EL (cell line): ENCODE results near the gene RUNX3.

ENCODE experiments used
- DNase-seq: peaks from one replicate; pipeline ENCODE4 v3.0.0-alpha.2; 2016

The RUNX3 gene

DNA sequence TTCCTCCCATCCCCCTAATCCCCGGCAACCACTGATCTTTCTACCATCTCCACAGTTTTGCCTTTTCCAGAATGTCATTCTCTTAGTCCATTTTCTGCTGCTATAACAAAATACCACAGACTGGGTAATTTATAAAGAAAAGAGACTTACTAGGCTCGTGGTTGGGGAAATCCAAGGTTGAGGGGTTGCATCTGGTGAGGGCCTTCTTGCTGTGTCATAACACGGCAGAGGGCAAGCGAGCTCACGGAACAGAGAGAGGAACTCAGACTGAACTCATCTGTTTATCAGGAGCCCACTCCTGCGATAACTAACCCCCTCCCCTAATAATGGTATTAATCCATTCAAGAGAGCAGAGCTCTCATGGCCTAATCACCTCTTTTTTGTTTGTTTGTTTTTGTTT is 52.0 kb downstream of the RUNX3 start:
- no peak for DNase-seq

DNA sequence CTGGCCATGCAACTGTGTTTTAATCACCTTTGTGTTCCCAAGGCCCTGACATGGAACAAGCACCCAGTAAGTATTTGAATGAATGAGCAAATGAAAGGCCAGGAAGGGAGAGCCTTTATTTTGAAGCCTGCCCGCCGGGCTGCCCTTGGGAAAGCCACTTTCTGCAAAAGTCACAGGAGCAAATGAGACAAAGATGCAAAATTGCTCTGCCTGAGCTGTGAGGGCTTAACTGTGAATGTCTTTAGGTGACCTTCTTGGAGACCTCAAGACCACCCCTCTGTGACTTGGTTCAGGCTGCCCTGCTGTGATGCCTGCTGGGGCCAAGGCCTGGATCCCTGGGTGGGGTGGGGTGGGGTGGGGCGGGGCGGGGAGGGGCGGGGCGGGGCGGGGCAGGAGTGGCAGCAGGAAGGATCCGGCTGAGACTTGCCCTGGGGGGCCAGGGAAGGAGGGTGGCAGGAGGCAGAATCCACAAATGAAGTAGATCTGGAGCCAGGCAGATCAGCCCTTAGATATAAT is 54.0 kb downstream of the RUNX3 start:
- DNase-seq, result no peak

DNA sequence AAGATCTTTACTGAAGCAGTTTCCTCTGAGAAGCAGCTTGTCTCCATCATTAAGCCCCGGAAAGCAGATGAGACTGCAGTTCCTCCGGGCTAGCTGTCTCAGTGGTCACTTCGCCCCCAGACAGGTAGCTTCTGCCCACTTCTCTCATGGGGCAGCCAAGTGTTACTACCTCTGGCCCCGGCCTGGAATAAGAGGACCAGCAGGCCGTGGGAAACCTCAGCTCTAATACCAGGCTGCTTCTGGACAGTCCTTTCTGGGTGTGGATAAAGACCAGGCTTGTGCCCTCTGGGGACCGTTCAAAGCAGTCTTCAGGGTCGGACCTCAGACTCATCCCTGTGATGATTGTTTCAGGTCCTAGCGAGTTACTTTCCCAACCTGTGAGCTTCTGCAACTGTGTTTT is 54.8 kb downstream of the RUNX3 start:
- no peak for DNase-seq

DNA sequence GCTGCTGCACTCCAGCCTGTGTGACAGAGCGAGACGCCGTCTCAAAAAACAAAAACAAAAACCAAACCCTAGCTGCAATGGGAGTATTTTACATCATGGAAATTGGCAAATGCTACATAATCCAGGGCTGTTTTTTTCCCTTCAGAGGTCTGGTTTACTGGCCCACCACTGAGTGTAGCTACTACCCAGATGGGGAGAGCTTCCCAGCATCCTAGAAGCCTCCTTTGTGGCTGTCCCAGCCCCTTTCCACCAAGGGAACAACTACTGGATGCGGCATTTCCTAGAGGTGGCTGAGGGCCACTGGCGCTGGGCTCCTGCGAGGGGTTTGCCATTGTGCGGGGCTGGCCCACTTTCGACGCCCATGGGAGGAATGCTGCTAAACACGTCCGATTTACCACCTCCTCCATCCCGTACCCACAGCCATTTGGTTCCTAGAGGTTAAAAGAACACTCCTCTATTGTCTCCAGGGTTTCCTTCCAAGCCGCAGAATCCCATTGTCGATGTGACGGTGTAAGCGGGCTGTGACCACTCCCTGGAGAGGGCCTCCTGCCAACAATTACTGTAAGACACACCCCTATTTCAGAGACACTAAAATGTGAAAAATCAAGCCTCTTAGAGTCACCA is 55.4 kb downstream of the RUNX3 start:
- DNase-seq, result no peak

DNA sequence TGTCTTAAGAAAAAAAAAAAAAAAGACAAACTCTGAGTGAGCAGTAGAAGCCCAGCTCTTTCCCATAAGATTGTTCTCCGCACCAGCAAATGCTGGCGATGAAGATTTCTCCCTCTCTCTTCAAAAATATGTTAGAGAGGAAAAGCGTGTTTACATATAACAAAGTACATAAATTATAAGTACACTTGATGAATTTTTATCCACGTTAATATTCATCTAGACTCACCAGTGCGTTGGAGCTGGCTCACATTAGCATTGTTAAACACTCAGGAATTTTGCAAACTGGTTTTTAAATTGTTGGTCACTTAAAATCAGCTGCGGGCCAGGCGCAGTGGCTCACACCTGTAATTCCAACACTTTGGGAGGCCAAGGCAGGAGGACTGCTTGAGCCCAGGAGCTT is 56.0 kb downstream of the RUNX3 start:
- no peak for DNase-seq

DNA sequence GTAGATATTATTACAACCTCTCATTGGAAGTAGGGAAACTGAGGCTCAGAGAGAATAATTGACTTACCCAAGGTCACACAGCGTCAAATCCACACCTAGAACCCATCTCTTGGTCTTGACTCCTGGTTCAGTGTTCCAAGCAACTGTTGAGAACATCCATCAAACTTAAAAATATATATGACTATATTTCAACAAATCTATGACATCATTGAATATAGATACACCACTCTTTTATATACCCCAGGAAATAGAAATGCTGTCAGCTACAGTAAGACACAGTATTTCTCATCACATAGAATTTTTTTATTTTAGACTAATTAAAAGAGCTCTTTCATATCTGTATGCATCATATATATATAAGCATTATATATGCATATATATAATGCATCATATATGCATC is 56.9 kb downstream of the RUNX3 start:
- DNase-seq, result no peak

DNA sequence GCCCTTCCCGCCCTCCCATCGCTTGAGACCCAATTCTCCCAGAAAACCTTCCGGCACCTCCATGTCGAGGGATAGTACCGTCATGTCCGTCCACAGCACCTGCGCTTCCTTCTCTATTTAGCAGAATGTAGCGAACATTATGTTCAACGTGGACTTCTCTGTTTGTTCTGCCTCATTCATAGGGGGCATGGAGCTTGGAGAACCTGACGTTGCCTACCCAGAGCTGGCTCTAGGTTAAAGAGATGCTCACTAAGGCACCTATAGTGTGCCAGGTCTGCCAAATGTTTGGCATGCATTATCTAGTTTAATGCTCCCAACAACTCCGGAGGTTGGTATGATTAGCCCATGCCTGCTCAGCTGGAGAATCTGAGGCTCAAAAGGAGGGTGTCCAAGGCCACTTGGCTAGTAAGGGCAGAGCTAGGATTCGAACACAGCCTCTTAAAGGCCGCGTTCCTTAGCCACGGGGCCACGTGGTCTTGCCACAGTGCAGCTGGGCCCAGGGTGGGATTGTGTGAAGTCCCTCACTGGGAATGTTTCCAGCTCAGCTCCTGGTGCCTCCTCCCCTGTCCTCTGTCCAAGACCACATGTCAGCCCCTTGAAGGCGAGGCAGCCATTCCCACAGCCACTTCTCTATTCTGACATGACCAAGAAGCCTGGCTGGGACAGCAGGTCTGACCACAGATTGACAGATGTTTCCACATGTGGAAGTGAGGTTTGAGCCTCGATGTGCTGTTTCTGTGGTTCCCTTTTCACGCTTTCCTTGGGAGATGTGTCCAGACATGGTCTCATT is 57.8 kb downstream of the RUNX3 start:
- DNase-seq, result no peak

DNA sequence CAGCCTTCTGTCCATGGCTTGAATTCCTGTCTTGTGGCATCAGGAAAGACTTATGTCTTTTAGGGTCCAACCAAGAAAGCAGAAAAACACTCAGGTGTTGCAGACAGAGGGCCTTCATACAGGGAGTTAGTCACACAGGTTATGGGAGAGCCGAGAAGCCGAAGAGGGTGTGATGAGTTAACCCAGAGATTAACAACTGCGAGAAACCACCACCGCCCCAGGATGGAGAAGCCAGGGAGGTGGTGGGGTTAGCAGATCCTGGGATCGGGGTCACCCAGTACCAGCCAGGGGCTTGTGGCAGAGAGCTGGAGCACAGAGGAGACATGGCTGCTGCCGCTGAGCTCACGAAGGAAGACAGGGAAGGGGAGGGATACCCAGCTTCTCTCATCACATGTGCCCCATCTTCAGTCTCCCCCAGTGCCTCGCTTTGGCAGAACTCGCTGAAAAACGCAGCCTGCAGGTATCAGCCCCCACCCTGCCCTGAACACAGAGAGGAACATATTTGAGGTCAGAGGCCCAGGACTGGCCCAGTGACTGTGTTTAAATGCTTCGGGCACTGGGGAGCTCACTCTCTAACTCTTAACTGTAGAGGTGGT is 58.7 kb downstream of the RUNX3 start:
- DNase-seq, result no peak

DNA sequence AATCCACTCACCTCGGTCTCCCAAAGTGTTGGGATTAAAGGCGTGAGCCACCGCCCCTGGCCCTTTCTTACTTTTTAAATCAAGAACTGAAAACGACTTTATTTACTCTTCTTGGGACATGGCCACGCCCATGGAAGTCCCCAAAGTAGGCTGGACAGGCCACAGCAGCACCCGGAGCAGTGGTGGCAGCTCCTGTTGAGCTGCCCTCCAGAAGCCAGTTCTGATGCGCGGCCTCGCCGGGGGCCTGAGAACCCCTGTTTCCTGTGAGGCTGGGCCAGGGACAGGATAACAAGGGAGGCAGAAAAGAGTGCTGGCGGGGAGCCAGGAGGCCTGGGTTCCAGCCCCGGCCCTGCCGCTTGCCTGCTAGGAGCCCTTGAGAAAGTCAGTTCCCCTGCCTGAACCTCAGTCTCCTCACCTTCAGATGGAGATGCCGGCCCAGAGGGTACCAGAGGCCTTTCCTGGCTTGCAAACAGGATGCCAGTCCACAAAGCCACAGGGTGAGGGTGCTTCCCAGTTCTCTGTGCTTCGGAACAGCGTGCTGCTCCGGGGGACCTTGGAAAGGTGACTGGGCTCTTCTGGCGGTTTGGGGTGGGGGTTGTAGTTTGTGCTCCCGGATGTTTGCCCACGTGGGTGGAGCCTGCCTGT is 59.4 kb downstream of the RUNX3 start:
- no peak for DNase-seq

DNA sequence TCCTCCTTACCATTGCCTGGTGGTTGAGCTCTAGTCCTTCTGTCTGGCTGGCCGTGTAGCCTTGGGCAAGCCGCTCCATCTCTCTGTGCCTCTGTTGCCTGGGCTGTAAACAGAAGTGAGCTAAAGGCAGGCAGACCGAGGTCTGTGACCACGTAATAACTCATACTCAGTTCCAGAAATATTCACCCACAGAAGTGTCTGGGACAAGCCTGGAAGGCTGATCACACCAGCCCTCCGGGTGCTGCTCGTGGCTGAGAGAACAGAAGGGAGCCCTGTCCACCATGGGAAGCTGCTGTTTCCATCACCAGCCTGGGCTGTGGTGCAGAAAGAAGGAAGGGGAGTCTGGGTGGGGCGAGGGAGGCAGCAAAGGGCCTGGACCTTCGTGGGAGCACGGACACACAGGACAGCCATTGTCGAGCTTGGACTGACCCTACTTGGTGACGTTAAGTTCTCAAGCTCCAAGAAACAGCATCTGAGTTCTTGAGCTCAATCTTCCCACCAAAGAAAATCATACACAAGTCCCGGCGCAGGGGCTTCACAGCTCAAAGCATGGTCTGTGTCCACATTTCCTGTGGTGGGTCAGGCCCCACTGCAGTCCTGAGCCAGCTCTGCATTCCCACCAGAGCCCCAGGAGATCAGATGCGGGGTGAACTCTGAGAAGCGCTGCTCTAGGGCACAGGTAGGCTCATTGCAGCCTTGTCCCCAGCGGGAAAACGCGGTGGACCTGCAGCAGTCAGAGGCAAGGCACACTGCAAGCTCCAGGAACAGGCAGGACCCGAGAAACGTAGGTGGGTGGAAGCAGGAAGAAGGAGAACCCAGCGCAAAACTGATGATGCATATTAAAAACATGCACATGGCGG is 61.8 kb downstream of the RUNX3 start:
- no peak for DNase-seq

DNA sequence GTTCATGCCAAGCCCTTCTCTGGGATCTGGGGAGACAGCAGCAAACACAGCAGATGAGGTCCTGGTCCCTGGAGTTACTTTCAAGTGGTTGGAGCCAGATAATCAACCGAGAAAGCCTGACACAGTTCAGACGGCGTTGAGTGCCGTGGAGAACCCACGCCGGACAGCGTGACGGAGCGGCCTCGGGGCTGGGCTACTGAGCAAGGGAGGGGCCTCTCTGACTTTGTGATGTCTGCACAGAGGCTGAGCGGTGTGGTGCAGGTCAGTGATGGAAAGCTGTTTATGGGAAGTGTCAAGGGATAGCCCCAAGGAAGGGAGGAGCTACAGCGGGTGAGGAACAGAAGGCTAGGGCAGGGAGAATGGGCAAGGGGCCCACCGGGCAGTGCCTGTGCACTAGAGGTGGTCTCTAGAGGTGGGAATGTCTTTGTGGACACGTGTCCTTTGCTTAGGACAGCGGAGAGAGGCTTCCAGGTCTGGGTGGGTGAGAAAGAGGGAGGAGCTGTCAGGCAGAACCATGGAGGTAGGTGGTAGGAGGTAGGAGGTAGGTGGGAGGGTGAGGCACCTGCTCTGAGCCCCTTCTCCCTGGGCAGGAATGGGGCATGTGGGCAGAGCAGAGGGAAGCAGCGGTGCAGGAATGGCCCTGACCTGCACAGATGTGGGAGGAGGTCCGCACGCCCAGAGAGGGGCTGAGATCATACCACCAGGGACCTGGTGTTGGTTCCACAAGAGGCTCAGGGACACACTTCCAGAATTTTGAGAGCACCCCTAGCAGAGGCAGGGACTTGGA is 62.8 kb downstream of the RUNX3 start:
- no peak for DNase-seq

DNA sequence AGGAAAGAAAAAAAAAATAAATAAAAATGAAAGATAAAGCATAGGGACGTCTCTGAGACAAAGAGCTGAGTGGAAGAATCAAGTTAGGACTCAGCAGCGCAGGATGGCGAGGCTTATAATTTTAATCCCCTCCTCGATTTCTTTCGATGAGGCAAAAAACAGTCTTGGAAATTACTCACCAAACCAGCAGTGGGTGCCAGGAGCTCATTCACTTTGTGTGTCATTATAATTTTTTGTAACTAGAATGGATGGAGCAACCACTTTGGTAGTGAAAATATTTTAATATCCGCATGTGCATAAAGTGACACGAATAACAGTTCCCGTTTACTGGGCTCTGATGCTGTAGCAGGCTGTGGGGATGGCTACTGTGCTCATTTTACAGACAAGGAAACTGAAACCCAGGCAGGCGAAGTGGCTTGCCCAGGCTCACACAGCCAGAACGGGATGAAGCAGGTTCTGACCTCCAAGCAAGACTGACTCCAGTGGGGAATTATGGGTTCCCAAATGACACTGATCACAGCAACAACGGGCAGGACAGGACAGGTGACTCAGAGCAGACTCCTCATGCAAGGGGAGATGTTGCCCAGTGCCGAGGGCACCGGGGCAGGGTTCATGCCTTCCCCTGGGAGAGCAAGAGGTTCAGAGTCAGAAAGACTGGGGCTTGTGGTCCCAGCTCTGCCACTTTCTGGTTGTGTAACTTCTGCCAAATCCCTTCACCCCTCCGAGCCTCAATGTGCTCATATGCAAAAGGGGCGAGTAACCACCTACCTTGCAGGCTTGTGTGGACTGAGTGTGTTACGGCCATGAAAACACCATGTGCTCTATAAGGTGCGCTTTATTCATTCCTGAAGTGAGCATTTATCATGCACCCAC is 63.6 kb downstream of the RUNX3 start:
- no peak for DNase-seq

DNA sequence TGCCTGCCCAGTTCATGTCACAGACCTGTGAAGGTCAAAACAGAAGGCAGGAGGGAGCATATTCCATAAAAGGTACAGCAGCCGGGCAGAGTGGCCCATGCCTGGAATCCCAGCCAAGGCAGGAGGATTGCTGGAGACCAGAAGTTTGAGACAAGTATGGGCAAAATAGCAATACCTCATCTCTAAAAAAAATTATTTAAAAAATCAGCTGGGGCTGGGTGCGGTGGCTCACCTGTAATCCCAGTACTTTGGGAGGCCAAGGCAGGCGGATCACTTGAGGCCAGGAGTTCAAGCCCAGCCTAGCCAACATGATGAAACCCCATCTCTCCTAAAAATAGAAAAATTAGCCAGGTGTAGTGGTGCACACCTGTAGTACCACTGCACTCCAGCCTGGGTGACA is 64.5 kb downstream of the RUNX3 start:
- DNase-seq, result no peak

DNA sequence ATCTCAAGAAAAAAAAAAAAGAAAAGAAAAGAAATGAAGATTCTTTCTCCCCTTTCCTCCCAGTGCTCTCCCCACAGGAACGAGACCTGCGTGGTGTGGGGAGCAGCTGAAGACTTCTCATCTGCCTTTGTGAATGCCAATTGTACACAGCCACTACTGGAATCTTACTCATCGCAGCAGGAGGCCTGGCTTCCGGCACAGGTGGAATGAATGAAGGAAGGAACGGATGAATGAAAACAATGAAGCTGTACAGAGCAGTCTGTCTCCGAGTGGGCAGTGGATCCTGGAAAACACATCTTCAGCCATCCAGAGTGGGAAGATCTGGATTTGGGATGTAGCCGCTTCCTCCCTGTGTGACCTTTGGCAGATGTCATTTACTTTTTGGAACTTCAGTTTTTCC is 64.9 kb downstream of the RUNX3 start:
- DNase-seq, result no peak

DNA sequence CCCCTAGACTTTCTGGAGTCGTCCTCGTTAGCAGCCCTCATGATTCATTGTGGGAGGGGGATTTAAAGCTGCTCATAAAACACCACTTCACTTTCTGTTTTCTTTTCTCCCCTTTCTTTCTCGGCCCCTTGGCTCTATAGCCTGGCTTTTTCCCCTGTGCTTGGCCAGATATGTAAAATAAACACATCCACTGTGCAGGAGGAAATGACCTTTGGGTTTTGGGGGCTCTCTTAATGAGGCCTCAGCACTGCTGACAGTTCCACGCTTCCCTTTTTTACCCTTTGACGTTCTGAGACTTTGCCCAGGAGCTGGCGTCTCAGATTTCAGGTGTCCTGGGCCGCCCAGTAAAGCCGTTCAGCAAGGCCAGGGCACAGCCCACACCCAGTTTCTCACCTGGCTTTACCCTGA is 65.7 kb downstream of the RUNX3 start:
- no peak for DNase-seq

DNA sequence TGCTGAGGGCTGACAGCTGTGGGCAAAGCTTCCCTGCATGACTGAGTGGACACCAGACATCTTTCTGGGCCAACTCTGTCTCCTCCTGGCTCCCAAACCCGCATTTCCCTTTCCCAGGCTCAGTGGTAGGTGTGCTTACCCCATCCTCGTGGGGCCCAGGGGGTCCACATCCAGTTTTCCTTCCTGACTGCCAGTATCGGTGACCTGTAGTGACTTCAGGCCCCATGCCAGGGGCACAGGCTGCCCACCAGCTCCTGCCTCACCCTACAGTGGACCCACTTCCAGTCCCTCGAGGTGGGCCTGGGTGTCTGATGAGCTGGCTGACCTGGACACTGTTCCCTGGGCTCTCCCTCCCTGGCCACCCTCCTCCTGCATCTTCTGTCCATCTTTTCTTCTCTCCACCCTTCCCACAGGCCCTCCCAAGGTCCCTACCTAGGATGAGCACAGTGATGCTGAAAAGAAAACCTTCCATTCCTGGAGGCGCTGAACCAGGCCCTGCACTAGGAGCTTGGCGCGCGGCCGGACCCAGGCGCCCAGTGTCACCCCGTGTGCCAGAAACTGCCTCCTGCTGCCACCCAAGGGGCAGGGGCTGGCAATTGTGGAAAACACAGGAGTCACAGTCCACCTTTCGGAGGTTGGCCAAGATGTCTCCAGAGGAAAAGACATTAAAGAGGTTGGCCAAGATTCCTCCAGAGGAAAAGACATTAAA is 67.1 kb downstream of the RUNX3 start:
- no peak for DNase-seq

DNA sequence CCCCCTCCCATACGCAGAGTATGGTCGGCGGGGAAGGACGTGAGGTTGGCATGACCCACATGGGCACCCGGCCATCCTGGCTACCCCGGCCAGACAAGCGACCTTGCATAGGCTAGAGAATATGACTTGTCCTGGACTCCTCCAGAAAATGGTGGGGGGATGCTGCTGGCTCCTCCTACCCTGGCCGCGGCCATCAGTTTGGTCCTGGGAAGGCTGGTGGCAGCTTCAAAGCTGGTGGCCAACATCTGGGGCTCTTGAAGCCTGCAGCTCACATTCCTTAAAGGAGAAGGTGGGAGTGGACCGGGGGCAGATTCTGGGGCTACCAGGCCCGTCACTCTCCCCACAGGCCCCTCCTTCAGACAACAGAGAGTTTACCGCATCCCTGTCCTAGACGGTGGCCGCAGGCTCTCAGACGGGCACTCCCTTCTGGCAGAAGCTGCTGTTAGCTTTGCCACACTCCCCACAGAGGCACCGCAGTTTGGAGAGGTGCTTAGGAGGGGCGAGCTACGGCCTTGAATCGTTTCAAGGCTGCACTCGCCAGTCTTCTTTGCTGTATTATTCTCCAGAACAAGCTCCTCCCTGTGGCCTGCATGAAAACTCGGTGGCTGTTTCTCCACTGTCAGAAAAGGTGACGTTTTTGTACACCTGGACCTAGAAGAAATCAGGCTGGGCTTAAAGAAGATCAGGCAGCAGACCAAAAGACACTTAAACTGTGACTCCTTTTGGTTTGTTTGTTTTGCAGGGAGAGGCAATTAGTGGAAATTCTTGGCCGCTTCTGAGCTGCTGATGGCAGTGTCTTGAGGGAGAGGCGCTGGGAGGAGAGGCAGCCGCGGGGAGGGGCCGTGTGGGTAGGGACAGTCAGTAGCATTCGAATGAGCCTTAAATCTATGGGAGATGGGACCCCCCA is 68.0 kb downstream of the RUNX3 start:
- DNase-seq, result no peak

DNA sequence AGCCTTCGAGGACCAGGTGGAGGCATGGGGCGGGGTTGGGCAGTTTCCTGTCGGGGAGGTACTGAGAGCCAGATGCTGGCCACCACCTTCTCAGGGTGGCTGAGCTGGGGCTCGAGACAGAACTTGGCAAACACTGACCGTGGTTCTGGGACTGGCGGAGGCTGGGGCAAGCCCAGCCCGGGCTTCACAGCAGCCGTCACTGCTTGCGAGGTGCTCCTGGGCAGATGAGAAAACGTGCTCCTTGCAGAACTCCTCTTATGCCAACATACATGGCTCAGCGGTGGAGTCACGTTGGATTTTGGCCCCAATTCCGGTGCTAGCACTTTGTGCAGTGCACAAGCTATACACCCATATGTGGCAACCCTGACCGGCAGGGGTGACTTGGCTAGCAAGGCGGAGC is 69.2 kb downstream of the RUNX3 start:
- no peak for DNase-seq
